IMR-90 (cell line): ENCODE data around the gene ZNF518A. TPM values are rescaled to one million over a fixed set of nuclear protein-coding genes. Genes with fewer than 3 reads are reported as not detected.
A peak's percentile ranks its signal among the peaks of the same experiment; 100 is the strongest.

Source experiments
- ATAC-seq: fragments of 200-7000 bp; cut with Tn5 transposase; 2 replicates; pipeline ENCODE4 v1.9.1; 2020; ENCODE audit warnings: low read depth, mild to moderate bottlenecking, moderate library complexity
- BruUV-seq: library from RNA; stranded (reverse); fragments of 400-500 nt; replicated peaks from 2 replicates; lab custom pipeline; 2021; lab: Mats Ljungman, UMichigan
- CTCF ChIA-PET: fragments of 300-600 bp; formaldehyde crosslinking; extraction: SDS; loops from one replicate; lab custom pipeline; 2021; ENCODE audit warnings: antibody characterized with exemption; lab: Yijun Ruan, JAX
- POLR2A ChIA-PET: fragments of 300-600 bp; sonication (Branson Sonifier 250); formaldehyde crosslinking; loops from one replicate; lab custom pipeline; 2022; ENCODE audit warnings: antibody characterized with exemption; ENCODE audit not compliant: unreplicated experiment; lab: Charles Lee
- DNase-seq: peaks from one replicate; pipeline ENCODE4 v3.0.0; 2013
- H2AFZ ChIP-seq: replicated peaks from 2 replicates; pipeline ENCODE3; 2013; ENCODE audit warnings: low read length, mild to moderate bottlenecking; ENCODE audit not compliant: poor library complexity
- H2AK5ac ChIP-seq: 2 replicates; pipeline ENCODE4 v1.6.1; 2013; ENCODE audit warnings: low read depth, low read length, inconsistent platforms
- H2AK9ac ChIP-seq: replicated peaks from 2 replicates; pipeline ENCODE3; 2013; ENCODE audit warnings: mild to moderate bottlenecking, low read depth, low read length, moderate library complexity; ENCODE audit not compliant: poor library complexity
- H2BK120ac ChIP-seq: 2 replicates; pipeline ENCODE4 v1.6.1; 2013; ENCODE audit warnings: low read depth, low read length, inconsistent platforms
- H2BK15ac ChIP-seq: 3 replicates; pipeline ENCODE4 v1.6.1; 2013; ENCODE audit warnings: low read depth, low read length, inconsistent platforms
- H2BK20ac ChIP-seq: 2 replicates; pipeline ENCODE4 v1.6.1; 2013; ENCODE audit warnings: low read depth, mild to moderate bottlenecking, inconsistent platforms, low read length, moderate library complexity
- H2BK5ac ChIP-seq: 2 replicates; pipeline ENCODE4 v1.6.1; 2013; ENCODE audit warnings: mild to moderate bottlenecking, low read depth, low read length, inconsistent platforms; ENCODE audit not compliant: poor library complexity, severe bottlenecking
- H3K14ac ChIP-seq: replicated peaks from 2 replicates; pipeline ENCODE4 v1.6.1; 2013; ENCODE audit warnings: low read depth, low read length, inconsistent platforms
- H3K18ac ChIP-seq: 2 replicates; pipeline ENCODE4 v1.6.1; 2013; ENCODE audit warnings: low read depth, low read length, control low read depth
- H3K23ac ChIP-seq: 2 replicates; pipeline ENCODE4 v1.6.1; 2013; ENCODE audit warnings: low read depth, low read length, inconsistent platforms
- H3K27ac ChIP-seq: 2 replicates; pipeline ENCODE4 v1.5.1; 2013; ENCODE audit warnings: mild to moderate bottlenecking, control low read depth, low read length; ENCODE audit not compliant: insufficient read depth
- H3K27me3 ChIP-seq: 2 replicates; pipeline ENCODE4 v1.6.1; 2013; ENCODE audit warnings: low read length; ENCODE audit not compliant: control insufficient read depth, insufficient read depth
- H3K36me3 ChIP-seq: 2 replicates; pipeline ENCODE4 v1.6.1; 2013; ENCODE audit warnings: low read length, mixed read lengths; ENCODE audit not compliant: control insufficient read depth, insufficient read depth
- H3K4ac ChIP-seq: 2 replicates; pipeline ENCODE4 v1.6.1; 2013; ENCODE audit warnings: low read depth, low read length, inconsistent platforms
- H3K4me1 ChIP-seq: 2 replicates; pipeline ENCODE4 v1.6.1; 2013; ENCODE audit warnings: low read length, mixed read lengths; ENCODE audit not compliant: control insufficient read depth, insufficient read depth
- H3K4me2 ChIP-seq: 2 replicates; pipeline ENCODE4 v1.6.1; 2013; ENCODE audit warnings: low read depth, mild to moderate bottlenecking, control low read depth, low read length, moderate library complexity
- H3K4me3 ChIP-seq: 2 replicates; pipeline ENCODE4 v1.5.1; 2013; ENCODE audit warnings: low read depth, mild to moderate bottlenecking, control low read depth, low read length, moderate library complexity; ENCODE audit not compliant: insufficient read depth
- H3K56ac ChIP-seq: 2 replicates; pipeline ENCODE4 v1.6.1; 2013; ENCODE audit warnings: low read length, inconsistent platforms; ENCODE audit not compliant: insufficient read depth; ENCODE audit errors: extremely low read depth
- H3K79me1 ChIP-seq, 2 experiments: 2 replicates each; pipeline ENCODE4 v1.6.1; 2013; ENCODE audit warnings: low read length in 2 of 2, inconsistent platforms in 1 of 2, low read depth in 1 of 2
- H3K9ac ChIP-seq: 2 replicates; pipeline ENCODE4 v1.6.1; 2013; ENCODE audit warnings: low read depth, low read length, control low read depth
- H3K9me1 ChIP-seq: 2 replicates; pipeline ENCODE4 v1.6.1; 2013; ENCODE audit warnings: low read length, inconsistent platforms; ENCODE audit not compliant: insufficient read depth
- H3K9me3 ChIP-seq: 2 replicates; pipeline ENCODE4 v1.6.1; 2013; ENCODE audit warnings: low read length; ENCODE audit not compliant: control insufficient read depth, insufficient read depth
- H4K20me1 ChIP-seq: 2 replicates; pipeline ENCODE4 v1.6.1; 2013; ENCODE audit warnings: low read length, inconsistent platforms; ENCODE audit not compliant: insufficient read depth
- H4K5ac ChIP-seq: 2 replicates; pipeline ENCODE4 v1.6.1; 2013; ENCODE audit warnings: mild to moderate bottlenecking, low read depth, low read length, control low read depth
- H4K8ac ChIP-seq, 2 experiments: 2 replicates each; pipeline ENCODE4 v1.6.1; 2013; ENCODE audit warnings: low read depth in 2 of 2, low read length in 2 of 2, control low read depth in 1 of 2, inconsistent platforms in 1 of 2
- H4K91ac ChIP-seq: 2 replicates; pipeline ENCODE4 v1.6.1; 2013; ENCODE audit warnings: low read depth, low read length, inconsistent platforms; ENCODE audit not compliant: insufficient read depth
- CEBPB ChIP-seq: IDR thresholded peaks from 2 replicates; pipeline ENCODE4 v1.6.1; 2012; ENCODE audit warnings: low read depth, low read length, improper control_type of control experiment
- CHD1 ChIP-seq: IDR thresholded peaks from 2 replicates; pipeline ENCODE4 v1.6.1; 2012; ENCODE audit warnings: low read depth, low read length, improper control_type of control experiment
- FOS ChIP-seq: fragments of 150-350 bp; IDR thresholded peaks from 2 replicates; pipeline ENCODE4 v1.6.1; 2016; ENCODE audit warnings: low read depth, low read length
- NFE2L2 ChIP-seq: fragments of 150-350 bp; IDR thresholded peaks from 2 replicates; pipeline ENCODE4 v1.6.1; 2016; ENCODE audit warnings: low read depth, mild to moderate bottlenecking, low read length
- RFX5 ChIP-seq: IDR thresholded peaks from 2 replicates; pipeline ENCODE4 v1.8.0; 2012; ENCODE audit warnings: low read depth, mild to moderate bottlenecking, low read length, moderate library complexity
- WGBS, 2 experiments: methylation state at CpG; one replicate each; pipeline versions ENCODE4 v1.1.5 to v1.1.7; 2013; ENCODE audit warnings: missing lambda C conversion rate in 2 of 2; ENCODE audit not compliant: insufficient read length in 1 of 2; ENCODE audit errors: extremely low coverage in 2 of 2; 5-methylcytosine and 5-hydroxymethylcytosine counted together
- dilution Hi-C: fragments of 300-500 bp; cut with HindIII; formaldehyde crosslinking; loops from one replicate; pipeline ENCODE4 v1.14.3; 2018; ENCODE audit warnings: low sequenced_read_pairs; ENCODE audit not compliant: unreplicated experiment
- in situ Hi-C: fragments of 300-500 bp; cut with MboI; formaldehyde crosslinking; loops from 3 replicates; pipeline ENCODE4 v1.14.3; 2019; ENCODE audit warnings: low sequenced_read_pairs, inconsistent platforms, mixed read lengths
- intact Hi-C: fragments of 100-400 bp; cut with micrococcal nuclease; formaldehyde crosslinking; loops from 2 replicates; pipeline ENCODE4 v1.10.0; 2022
- polyA plus RNA-seq, 3 experiments: library from polyadenylated mRNA; depleted of rRNA; stranded (reverse); fragments of >200 nt; gene quantifications; 2 replicates each; pipeline ENCODE4 v1.2.3, GENCODE V29; 2012; ENCODE audit warnings: low replicate concordance in 1 of 3
- total RNA-seq: library from RNA; depleted of rRNA; stranded (reverse); fragments of >200 nt; gene quantifications from 2 replicates; pipeline ENCODE4 v1.2.3, GENCODE V29; 2012

ZNF518A gene
- total and polyA plus RNA-seq, 2 of the 4 experiments (the other 2 are of a cell fraction) = 2.1 to 7.9 TPM

DNA sequence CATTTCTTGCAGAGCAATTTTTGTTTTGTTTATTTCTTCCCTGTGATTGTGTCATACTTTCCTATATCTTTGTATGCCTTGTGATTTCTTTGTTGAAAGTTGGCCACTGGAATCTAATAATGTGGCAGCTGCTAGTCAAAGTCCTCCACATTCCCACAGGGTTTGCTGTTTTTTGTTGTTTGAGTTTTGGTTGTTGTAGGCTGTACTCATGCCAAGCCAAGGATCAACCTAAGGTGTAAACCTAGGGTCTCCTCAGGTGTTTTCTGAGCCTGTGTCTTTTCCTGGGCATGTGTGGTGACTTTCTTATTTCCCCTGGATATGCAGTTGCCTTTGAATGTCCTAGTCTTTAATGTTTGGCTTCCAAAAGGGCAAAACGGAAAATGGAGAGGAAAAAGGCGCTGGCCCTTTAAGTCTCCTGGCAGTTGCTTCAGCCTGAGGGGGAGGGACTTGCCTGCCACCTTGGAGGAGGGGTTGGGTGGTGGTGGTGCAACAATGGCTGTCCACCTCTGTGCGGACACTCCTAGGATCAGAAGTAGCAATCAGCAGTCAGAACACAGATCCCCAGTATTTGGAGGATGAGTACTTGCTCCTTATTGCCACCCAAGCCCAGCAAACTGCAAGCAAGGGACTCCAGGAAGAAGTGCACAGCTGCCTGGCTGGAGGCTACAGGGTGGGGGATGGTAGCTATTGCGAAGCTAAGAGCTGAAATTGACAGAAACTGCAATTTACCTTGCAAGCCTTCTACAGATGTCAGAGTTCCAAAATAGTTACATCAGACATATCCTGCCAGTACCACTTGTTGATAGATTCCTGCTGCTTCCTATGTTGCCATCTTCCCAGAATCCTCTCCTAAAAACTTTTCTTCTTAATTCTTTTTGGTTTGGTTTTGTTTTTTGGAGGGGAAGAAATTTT is 5.6 kb upstream of the ZNF518A start:
- in situ Hi-C loops (loop anchor here (5.0 kb wide), 1 partner anchor 32 kb away; no protein-coding TSS in a partner anchor), intact Hi-C loops (no loop called here), dilution Hi-C loops (no loop called here)
- H3K4me2 ChIP-seq = peak overlapping the region; percentile 69
- no peaks in the 10 kb centered on the region for H3K79me1 ChIP-seq
- H3K27ac ChIP-seq = peak overlapping the region; percentile 74
- H3K9me3 ChIP-seq = no peaks in the 10 kb centered on the region
- peak overlapping the region; percentile 2; the same call in 1 of the 2 replicates for H3K9ac ChIP-seq
- H3K14ac ChIP-seq = peak overlapping the region; percentile 82
- ChIA-PET POLR2A (no interaction called here), CTCF (no interaction called here)
- H3K4ac ChIP-seq = peak overlapping the region; percentile 84
- no peaks in the 10 kb centered on the region for H4K20me1 ChIP-seq
- H4K91ac ChIP-seq = peak overlapping the region; percentile 95
- no peaks in the 10 kb centered on the region for H3K36me3 ChIP-seq
- H4K5ac ChIP-seq = peak overlapping the region; percentile 76
- peak overlapping the region; percentile 63 for H3K56ac ChIP-seq
- peaks cover 6% of the 10 kb centered on the region; the same call in 1 of the 2 replicates for H3K9me1 ChIP-seq
- peak overlapping the region; percentile 18 for H2AK9ac ChIP-seq
- ATAC-seq = peak; percentile 87
- BruUV-seq = no TSS peak
- H3K4me3 ChIP-seq = peak overlapping the region; percentile 9
- H3K4me1 ChIP-seq = peaks cover 6% of the 10 kb centered on the region; the same call in 1 of the 2 replicates
- H2BK120ac ChIP-seq = peak overlapping the region; percentile 95
- H2BK5ac ChIP-seq = peak overlapping the region; percentile 43
- peak overlapping the region; percentile 91 for H2AFZ ChIP-seq
- H2AK5ac ChIP-seq = peak overlapping the region; percentile 44; the same call in 1 of the 2 replicates
- peak overlapping the region; percentile 73; the same call in 1 of the 2 replicates for H3K23ac ChIP-seq
- peak overlapping the region; percentile 93 for H2BK20ac ChIP-seq
- TF ChIP-seq CHD1 (no peak), FOS (no peak), RFX5 (no peak), NFE2L2 (no peak), CEBPB (peak; percentile 51)
- no CpG with 5 or more reads among the region's 4 CpGs for WGBS, 2 experiments
- H2BK15ac ChIP-seq = peak overlapping the region; percentile 46; the same call in 2 of the 3 replicates
- DNase-seq = peak; percentile 36
- H3K27me3 ChIP-seq = no peaks in the 10 kb centered on the region
- peak overlapping the region; percentile 80 for H3K18ac ChIP-seq
- H4K8ac ChIP-seq = peak overlapping the region; percentile 85 to 99
